ENCODE data around the gene IL1RAPL2.
"Not testable (repeated sequence)": the region's sequence is repeated elsewhere in the genome, so short reads cannot be mapped to it uniquely, and the experiment has no call there.

IL1RAPL2 gene

DNA sequence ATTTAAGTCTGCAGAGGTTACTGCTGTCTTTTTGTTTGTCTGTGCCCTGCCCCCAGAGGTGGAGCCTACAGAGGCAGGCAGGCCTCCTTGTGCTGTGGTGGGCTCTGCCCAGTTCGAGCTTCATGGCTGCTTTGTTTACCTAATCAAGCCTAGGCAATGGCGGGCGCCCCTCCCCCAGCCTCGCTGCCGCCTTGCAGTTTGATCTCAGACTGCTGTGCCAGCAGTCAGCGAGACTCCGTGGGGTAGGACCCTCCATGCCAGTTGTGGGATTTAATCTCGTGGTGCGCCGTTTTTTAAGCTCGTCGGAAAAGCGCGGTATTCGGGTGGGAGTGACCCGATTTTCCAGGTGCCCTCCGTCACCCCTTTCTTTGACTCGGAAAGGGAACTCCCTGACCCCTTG is 111.5 kb downstream of the IL1RAPL2 start:
- not testable (repeated sequence) for DNase-seq

DNA sequence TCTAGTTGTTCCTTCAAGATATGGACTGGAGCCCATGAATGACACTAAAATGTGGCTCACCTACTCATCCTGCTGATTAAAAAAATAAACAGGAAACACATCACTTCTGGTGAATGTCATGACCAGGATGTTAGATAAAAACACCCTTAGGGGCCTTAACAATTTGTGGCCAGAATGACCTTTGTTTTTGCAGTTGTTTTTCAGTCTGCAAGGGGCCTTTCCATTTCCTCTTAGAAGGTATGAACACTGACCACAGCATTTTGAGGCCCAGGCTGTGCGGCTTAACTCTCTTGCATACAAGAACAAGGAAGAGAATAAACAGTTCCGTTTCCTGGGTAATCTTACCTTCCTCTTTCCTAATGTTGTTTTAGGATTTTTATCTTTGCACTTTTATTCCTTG is 113.2 kb downstream of the IL1RAPL2 start:
- DNase-seq: no peak

GRCh38 chrX:104681214-104681613 is 115.2 kb downstream of the IL1RAPL2 start:
- no peak for DNase-seq

DNA sequence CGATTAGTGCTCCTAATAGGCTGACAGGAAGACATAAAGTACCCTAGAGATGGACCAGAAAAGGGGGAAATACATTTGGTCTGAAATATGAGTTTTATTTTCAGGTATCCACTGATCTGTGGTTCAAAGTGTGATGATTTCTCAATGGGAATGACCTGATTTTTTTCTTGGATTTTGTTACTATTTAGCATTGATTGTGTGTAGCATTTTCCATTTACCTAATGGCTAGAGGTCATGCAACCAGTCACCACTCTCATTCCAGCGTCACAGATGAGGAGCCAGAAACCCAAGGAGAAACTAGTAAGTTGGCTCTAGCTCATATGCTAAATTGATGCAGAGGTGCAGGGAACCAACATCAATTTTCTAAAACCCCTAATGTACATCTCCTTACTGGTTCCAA is 118.1 kb downstream of the IL1RAPL2 start:
- no peak for DNase-seq

- DNase-seq: no peak
These were observed 129.6 kb downstream of the IL1RAPL2 start for GRCh38 chrX:104695593-104695992.

DNA sequence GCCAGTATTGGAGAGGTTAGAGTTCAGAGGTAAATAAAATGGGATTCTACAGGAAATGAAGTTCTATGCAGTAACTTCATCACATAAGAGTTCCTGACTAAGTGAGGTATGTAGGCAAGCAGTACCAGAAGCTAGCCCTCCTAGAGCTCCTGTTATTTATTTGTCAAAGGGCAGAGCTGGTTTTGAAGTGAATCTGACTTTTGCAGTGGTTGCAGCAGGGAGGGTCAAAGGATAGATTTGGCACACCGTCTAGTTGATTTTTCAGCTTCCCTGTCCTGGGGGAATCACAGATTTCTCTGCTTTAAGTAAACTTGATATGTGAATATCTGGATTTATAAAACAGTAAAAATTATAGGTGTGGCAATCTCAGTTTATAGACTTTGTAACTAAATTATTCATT is 130.7 kb downstream of the IL1RAPL2 start:
- DNase-seq: no peak

DNA sequence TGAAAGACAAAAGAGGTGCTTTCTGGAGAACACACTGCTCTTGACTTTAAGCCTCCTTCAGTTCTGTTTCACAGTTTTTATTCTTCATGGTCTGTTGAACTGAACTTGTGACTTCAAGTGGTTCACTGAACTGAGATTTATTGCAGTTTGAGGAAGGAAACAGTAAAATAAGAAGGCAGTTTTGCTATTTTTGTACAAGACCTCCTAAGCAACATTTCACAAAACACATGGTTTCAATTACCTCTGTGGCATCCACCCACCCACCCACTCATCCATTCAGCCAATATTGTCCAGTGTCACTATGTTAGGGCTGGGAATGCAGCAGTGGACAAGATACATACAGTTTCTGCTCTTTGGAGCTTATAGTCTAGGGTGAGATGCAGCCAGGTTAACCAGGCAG is 131.3 kb downstream of the IL1RAPL2 start:
- DNase-seq: no peak

- no peak for DNase-seq
These were observed 141.0 kb downstream of the IL1RAPL2 start for GRCh38 chrX:104707042-104707441.

- no peak for DNase-seq
These were observed 141.6 kb downstream of the IL1RAPL2 start for GRCh38 chrX:104707572-104707971.

GRCh38 chrX:104712515-104712914 is 146.5 kb downstream of the IL1RAPL2 start:
- no peak for DNase-seq

DNA sequence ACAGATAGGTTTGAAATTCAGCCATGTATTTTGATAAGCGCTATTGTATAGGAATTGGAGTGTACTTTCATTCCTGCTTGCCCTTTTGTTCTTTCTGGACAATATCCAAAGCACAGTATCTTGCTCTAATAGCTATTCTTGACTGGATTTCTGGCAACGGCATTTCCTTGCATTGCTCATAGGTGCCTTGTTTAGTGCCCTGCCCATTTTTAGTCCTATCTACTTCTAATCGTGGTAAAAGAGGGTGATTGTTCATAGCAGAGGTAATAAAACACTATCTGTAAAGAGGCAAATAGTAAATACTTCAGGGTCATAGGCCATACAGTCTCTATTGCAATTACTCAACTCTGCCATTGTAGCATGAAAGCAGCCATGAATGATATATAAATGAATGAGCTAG is 155.9 kb downstream of the IL1RAPL2 start:
- no peak for DNase-seq

DNA sequence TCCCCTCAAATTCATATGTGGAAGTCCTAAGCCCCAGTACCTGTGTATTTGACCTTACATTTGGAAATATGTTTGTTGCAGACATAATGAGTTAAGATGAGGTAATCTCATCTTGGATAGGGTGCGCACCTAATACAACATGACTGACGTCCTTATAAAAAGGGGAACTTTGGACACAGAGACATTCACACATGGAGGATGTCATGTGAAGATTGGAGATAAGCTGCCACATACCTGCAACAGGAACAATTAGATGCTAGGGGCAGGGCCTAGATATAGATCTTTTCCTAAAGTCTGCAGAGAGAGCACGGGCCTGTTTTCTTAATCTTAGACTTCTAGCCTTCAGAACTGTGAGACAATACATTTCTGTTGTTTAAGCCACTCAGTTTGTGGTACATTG is 162.5 kb downstream of the IL1RAPL2 start:
- no peak for DNase-seq

DNA sequence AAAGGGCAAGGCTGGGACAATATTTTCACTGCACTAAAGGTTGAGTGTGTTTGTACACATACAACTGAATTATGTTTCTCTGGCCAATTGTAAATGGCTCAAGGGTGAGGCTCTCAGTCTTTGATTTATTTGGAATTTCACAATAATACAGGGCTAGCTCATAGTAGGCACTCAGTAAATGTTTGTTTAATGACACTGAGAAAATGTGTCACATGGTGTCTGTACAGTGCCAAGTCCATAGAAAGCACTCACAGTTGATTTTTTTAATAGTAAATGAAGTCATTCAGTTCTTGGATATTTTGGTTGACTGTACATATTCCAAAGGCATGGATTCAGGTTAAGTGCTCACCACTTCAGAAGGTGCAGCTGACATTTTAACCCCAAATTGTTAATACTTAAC is 176.4 kb downstream of the IL1RAPL2 start:
- DNase-seq: no peak

DNA sequence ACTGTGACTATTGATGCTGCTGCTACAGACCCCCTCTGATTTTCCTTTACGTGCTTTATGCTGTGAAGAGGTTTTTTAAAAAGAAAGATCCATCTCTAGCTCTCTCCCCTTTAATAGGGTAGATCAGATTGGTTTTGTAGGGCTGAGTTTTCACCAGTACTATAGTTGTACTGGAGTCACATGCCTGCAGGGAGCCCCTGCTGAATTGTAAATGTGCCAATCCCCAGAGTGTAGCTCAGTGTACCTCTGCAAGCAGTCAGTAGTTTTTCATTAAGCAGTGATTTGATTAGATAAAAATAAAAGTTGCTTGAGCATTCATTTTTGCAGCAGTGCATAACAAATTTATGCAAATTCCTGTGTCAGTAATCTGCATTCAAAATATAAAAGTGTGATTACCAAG is 179.2 kb downstream of the IL1RAPL2 start:
- no peak for DNase-seq

GRCh38 chrX:104749951-104750610 is 184.1 kb downstream of the IL1RAPL2 start:
- no peak for DNase-seq

- no peak for DNase-seq
These were observed 196.6 kb downstream of the IL1RAPL2 start for GRCh38 chrX:104762641-104763040.

DNA sequence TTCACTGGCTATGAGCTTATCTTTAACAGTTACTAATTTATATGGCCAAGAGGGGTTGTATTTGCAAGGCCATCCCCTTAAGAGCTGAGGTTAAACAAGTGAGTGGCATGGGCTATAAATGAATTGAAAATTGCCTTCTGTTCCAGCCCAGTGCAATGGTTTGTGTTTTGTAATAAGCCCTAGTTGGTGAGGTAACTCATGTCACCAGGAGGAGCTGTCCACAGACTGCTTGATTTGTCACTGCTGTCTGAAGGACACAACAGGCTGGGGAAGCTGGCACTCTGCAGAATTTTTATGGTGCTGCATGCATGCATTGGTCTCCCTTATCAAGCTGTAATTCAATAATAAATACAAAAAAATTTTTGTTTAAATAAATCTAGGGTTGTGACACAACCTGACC is 223.8 kb downstream of the IL1RAPL2 start:
- no peak for DNase-seq

DNA sequence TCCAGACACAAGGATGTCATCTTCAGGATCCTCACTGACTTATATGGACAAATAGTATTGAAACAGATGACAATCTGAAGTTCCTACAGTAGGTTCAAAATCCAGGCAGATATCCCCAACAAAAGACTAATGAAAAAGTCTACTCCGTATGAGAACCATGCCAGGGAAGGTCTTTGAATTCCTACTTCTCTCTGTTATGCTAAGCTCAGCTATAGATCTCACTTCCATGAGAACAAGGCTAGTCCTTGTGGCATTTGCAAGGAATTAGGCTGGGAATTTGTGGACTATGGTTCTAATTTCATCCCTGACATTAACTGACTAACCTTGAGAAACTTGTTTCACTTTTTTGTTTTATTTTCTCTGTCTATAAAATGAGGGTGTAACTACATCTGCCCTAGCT is 229.8 kb downstream of the IL1RAPL2 start:
- DNase-seq: no peak

GRCh38 chrX:104803219-104803618 is 237.2 kb downstream of the IL1RAPL2 start:
- DNase-seq: no peak

GRCh38 chrX:104806346-104806745 is 240.3 kb downstream of the IL1RAPL2 start:
- no peak for DNase-seq

DNA sequence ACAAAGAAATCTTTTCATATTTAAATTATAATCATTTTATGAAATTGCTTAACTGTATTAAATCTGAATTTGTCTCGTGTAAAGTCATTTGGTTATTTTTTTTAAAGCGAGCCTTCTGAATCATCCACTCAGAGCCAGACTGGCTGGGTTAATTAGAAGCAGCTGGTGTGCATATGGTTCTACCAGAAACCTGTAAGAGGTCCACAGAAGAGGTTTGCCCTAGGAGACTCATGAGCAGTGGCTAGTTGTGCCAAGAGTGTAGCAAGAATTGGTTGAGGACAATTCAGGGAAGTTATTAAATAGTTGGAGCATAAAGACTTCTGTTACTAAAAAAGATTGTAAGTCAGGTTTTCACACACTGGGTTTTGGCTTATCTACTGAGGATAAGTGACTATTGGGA is 267.4 kb downstream of the IL1RAPL2 start:
- DNase-seq: no peak

GRCh38 chrX:104842646-104843045 is 276.6 kb downstream of the IL1RAPL2 start:
- no peak for DNase-seq

DNA sequence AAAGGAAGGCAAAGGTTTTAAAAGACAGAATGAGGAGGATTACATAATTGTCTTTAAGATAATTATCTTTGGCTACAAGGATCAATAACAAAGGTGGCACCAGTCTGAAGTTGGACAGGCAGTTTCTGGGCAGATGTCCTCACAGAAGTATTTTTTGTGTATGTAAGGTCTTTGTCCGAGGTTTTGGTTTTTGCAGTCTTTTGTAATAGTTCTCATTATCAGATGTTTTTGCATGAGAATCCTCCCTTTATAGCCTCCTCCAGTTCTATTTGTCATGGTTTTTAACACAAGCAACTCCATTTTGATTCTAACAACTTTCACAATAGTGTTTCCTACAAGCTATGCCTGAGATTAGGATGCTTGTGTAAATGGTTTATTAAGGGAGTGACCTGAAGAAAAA is 286.2 kb downstream of the IL1RAPL2 start:
- no peak for DNase-seq

GRCh38 chrX:104854188-104854587 is 288.2 kb downstream of the IL1RAPL2 start:
- DNase-seq: no peak

DNA sequence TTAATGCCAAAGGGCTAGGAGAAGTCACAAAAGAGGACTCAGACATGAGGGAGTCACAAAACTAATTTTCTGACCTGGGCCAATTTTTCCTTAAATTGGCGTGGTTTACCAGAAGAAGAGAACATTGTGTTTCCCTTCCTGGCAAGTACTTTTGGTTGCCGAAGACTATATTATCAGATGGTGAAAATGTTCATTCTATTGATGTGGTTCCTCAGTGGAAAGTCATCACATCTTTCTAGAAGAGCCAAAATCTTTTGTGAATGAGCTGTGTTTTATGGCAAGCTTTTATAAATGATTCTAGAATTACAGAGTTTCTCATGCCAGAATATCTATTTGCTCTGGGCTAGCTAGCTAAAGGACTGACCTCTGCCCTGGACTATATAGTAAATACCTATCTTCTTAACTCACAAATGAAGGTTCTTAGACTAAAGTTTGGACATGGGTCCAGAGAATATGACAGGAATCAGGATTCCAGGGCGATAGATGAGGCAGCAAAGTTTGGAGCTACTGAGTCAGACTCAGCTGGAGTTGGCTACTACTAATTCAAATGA is 288.9 kb downstream of the IL1RAPL2 start:
- DNase-seq: no peak
